Brain microvascular endothelial cell (primary cell): ENCODE measurements around the gene TSC22D1.
A peak's percentile ranks its signal among the peaks of the same experiment; 100 is the strongest.

Source experiments
- DNase-seq: peaks from one replicate; pipeline ENCODE4 v3.0.0-alpha.2; 2020
- H3K27ac ChIP-seq: fragments of 250-450 bp; sonication (Bioruptor Pico); 2 replicates; pipeline ENCODE4 v1.5.1; 2020; ENCODE audit warnings: mild to moderate bottlenecking, moderate library complexity
- H3K27me3 ChIP-seq: fragments of 250-450 bp; sonication (Bioruptor Pico); replicated peaks from 2 replicates; pipeline ENCODE4 v1.5.1; 2020; ENCODE audit warnings: mild to moderate bottlenecking
- H3K36me3 ChIP-seq: fragments of 250-450 bp; sonication (Bioruptor Pico); replicated peaks from 2 replicates; pipeline ENCODE4 v1.5.1; 2020; ENCODE audit warnings: mild to moderate bottlenecking
- H3K4me3 ChIP-seq: 2 replicates; pipeline ENCODE4 v1.5.1; 2011; ENCODE audit warnings: low read depth, mild to moderate bottlenecking, control low read depth, low read length, moderate library complexity
- in situ Hi-C: cut with HindIII; loops from 2 replicates; pipeline ENCODE4 v1.10.0; 2017; ENCODE audit warnings: low sequenced_read_pairs, low pct_ligation_motif_present
- TF ChIP-seq, protein P1 (sequence below): IDR thresholded peaks from 2 replicates; pipeline ENCODE4 v1.5.1; 2011; ENCODE audit warnings: low read depth, mild to moderate bottlenecking, moderate library complexity, low read length, control low read depth, inconsistent platforms; ENCODE audit errors: missing control alignments

TSC22D1 gene

DNA sequence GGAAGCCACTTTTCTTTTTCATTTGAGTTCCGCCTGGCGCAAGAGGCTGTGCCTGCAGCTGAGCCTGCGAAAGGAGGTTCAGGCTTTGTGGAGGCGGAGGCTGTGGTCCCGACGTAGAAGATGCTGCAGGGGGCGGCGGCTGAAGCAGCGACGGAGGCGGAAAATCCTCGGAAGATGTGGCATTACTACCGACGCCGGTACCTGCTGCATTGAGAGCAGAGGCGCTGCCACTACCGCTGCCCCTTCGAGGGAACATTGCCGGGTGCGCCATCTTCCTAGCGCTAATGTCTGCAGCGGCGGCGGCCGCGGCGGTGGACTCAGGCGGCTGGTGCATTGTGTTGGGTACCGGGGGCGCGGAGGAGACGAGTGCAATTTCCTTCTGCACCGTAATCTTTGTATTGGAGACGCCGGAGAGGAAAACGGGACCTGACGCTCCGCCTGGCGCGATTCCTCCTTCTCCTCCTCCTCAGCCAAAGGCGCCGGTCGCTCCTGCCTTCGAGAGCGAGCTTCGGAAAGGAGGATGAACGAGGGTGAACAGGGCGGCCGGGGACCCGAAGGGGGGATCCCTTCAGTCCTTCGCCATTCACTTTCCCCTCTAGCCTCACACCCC, at the start of gene TSC22D1:
TSS of gene TSC22D1 (minus strand) at position 590 of the 610 bp plus-strand sequence. CDS start at position 334, 256 bp downstream.
- Histone ChIP-seq H3K27ac (peak within 1 kb of the TSS; percentile 95), H3K4me3 (peak within 1 kb of the TSS; percentile 87), H3K36me3 (peaks cover 14% of the 10 kb centered on the region), H3K27me3 (no peaks in the 10 kb centered on the region)
- TF ChIP-seq, protein P1, sequence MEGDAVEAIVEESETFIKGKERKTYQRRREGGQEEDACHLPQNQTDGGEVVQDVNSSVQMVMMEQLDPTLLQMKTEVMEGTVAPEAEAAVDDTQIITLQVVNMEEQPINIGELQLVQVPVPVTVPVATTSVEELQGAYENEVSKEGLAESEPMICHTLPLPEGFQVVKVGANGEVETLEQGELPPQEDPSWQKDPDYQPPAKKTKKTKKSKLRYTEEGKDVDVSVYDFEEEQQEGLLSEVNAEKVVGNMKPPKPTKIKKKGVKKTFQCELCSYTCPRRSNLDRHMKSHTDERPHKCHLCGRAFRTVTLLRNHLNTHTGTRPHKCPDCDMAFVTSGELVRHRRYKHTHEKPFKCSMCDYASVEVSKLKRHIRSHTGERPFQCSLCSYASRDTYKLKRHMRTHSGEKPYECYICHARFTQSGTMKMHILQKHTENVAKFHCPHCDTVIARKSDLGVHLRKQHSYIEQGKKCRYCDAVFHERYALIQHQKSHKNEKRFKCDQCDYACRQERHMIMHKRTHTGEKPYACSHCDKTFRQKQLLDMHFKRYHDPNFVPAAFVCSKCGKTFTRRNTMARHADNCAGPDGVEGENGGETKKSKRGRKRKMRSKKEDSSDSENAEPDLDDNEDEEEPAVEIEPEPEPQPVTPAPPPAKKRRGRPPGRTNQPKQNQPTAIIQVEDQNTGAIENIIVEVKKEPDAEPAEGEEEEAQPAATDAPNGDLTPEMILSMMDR: peak; percentile 33
- DNase-seq: peak; percentile 45
- in situ Hi-C loops: no loop called here

DNA sequence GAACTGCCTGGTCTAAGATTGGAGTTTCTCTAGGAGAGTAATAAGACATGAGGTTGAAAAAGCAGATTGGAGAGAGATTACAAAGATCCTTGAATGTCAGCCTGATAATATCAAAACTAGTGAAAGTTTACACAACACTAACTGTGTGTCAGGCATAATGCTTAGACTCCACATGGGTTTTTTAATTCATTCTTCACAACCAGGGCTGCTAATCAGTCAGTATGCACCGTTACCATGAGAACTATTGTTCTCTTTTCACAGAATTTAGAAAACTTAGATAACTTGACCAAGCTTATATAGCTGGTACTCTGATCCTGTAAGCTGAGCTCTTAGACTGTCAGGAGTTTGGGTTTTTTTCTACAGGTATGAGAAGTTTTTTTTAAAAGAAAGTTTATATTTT, 46.6 kb upstream of the TSC22D1 start:
- TF ChIP-seq, protein P1: no peak
- no peak overlapping the region for H3K27ac ChIP-seq
- in situ Hi-C loops: no loop called here
- DNase-seq: no peak
- H3K4me3 ChIP-seq: no peak overlapping the region
- no peaks in the 10 kb centered on the region for H3K36me3 ChIP-seq
- H3K27me3 ChIP-seq: no peaks in the 10 kb centered on the region

DNA sequence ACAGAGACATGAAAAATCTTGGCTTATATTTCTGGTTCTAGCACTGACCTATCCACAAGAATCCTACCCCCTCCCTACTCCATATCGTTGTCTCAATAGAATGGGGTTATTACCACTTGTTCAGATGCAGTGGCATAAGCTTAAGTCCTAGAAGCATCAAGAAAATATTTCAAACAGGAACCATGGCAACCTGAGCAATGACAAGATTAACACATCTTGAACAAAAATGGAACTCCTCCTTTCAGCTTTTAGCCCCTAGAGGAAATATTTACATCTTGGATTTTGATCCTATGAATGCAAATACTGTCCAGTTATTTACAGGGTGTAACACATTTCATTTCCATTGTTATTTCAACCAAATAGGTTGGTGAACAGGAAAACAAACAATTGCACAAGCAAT, 46.1 kb upstream of the TSC22D1 start:
- in situ Hi-C loops: no loop called here
- H3K4me3 ChIP-seq: no peak overlapping the region
- no peaks in the 10 kb centered on the region for H3K36me3 ChIP-seq
- no peak overlapping the region for H3K27ac ChIP-seq
- H3K27me3 ChIP-seq: no peaks in the 10 kb centered on the region
- DNase-seq: no peak
- TF ChIP-seq, protein P1: no peak

DNA sequence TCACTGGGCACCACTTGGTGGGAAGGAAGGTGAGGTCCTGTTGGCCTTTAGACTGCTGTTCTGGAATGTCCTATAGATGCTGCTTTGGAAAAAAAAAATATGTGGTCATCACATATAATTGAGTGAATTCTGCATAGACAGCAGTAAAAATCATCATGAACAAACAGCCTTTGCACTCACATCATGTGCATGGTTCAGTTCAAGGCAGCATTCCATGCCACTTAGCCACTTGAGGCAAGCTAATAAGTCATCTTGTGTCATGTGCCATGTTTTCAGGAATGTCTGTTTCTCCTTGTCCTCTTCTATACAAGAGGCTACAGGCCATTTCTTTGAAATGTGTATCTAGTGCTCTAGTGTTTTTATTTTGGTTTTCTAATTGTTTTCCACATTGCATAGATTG, 43.9 kb upstream of the TSC22D1 start:
- in situ Hi-C loops: no loop called here
- TF ChIP-seq, protein P1: no peak
- H3K27ac ChIP-seq: no peak overlapping the region
- H3K27me3 ChIP-seq: no peaks in the 10 kb centered on the region
- H3K4me3 ChIP-seq: no peak overlapping the region
- no peaks in the 10 kb centered on the region for H3K36me3 ChIP-seq
- peak; percentile 5 for DNase-seq

DNA sequence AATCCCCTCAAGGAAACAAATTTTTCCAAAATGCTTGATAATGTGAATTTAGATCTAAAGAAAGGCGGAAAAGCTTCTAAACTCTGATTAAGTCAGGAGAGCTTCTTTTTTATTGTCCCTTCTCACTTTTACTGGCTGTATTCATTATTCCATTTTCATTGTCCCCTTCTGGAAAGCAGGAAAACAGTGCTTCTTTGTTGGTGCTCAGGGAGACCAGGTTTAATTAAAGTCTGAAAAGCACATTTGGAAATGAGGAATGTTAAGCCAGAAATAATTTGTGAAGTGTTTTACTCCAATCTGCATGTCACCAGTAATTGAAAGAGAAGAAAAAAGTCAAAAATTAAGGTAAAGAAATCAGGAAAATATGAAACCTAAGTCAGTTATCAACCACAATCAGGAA, 43.5 kb upstream of the TSC22D1 start:
- Histone ChIP-seq H3K27ac (no peak overlapping the region), H3K4me3 (no peak overlapping the region), H3K27me3 (no peaks in the 10 kb centered on the region), H3K36me3 (no peaks in the 10 kb centered on the region)
- in situ Hi-C loops: no loop called here
- no peak for DNase-seq
- TF ChIP-seq, protein P1: no peak

DNA sequence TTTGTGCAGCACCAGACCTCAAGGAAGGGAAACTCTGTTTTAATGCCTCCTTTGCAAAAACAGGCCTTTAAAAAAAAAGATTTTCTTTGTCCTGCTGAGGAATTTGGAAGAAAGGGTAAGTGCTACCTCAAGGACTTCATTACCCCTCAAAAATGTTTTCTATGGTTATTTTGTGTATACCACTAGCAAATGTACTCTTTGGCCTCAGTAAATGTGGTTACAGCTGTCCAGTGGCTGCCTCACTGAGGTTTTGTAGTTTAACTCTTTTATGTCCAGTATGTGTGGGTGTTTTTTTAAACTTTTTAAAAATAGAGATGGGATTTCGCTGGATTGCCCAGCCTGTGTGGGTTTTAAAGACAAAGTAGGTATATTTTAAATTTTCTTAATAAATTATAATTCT, 42.2 kb upstream of the TSC22D1 start:
- TF ChIP-seq, protein P1: no peak
- Histone ChIP-seq H3K27ac (no peak overlapping the region), H3K36me3 (no peaks in the 10 kb centered on the region), H3K27me3 (no peaks in the 10 kb centered on the region), H3K4me3 (no peak overlapping the region)
- DNase-seq: no peak
- in situ Hi-C loops: no loop called here
